OCI-M2 (cell line): ENCODE measurements around the gene GNAZ.
"Not testable (repeated sequence)": the region's sequence is repeated elsewhere in the genome, so short reads cannot be mapped to it uniquely, and the experiment has no call there.

Experiments used
- DNase-seq: peaks from one replicate; lab custom pipeline; 2025; ENCODE audit not compliant: unreplicated experiment; lab: John Stamatoyannopoulos, UW

The GNAZ gene

DNA sequence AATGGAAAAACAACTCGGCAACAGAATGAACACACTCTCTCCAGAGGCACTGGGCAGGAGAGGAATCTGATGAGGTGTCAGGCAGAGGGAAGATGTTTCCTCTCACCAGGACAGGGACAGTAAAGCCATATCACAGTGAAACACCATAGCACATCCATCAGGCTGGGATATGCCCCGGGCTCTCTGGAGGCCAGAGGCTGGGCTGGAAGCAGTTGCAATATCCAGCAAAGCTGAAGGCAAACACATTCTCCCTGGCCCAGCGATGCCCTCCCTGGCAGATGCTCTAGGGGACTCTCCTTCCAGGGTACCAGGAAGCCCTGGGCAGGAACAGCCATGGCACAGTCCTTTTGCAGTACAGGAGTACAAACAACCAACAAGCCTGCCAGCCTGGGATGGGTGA, 60.4 kb downstream of the GNAZ start:
- no peak for DNase-seq

DNA sequence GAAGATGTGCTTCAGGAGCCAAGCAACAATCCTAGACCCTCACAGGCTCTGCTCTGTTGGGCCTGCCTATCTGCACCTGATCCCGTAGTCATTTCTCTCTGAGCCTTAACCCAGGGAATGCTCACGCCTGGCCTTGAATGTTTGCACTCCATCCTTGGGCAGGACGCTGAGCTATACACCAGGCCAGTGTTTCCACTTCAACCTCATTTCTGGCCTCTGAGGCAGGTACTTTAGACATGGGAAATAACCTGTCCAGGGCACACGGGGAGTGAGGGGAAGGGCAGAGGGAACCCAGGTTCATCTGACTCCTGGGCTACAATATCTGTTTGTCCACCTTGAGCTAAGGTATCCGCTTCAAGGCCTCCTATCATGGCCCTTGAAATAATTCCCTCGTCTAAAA, 61.6 kb downstream of the GNAZ start:
- DNase-seq: no peak

DNA sequence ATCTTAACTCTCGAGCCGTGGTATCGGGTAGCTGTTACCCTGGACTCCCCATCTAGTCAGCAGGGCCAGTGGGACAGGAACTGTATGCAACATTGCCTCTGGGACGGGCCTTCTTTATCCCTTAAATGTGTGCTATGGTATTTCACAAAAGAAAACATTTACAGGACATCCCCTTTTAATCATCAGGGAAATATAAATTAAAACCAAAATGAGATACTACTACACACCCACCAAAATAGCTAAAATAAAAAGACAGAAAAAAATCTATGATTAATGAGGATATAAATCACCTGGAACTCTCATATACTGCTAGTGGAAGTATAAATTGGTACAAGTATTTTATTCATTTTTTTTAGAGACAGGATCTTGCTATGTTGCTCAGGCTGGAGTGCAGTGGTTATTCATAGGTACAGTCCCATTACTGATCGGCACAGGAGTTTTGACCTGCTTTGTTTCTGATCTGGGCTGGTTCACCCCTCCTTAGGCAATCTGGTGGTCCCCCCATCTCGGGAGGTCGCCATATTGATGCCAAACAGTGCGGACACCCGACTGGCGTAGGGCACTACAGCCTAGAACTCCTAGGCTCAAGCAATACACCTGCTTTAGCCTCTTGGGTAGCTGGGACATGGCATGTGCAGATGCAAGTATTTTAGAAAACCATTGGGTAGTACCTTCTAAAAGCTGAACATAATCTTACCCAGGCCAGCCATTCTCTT, 62.2 kb downstream of the GNAZ start:
- DNase-seq: no peak

DNA sequence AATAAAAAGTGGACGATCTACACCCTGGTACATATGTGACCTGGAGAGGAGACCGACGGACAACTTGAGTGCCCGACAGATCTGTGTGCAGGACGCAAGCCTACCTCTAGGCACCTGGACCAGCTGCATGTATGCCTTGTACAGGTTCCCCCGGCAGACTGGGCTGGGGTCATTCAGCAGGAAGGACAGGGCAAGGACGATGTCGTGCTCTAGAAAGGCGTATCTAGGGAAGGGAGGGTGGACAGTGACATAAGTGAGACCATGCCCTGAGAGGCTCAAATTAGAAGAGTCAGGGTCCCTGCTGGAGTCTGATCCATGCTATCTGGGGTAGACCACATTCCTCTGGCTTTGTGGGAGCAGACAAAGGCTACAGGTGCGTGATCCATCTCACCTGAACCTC, 63.6 kb downstream of the GNAZ start:
- DNase-seq: no peak

DNA sequence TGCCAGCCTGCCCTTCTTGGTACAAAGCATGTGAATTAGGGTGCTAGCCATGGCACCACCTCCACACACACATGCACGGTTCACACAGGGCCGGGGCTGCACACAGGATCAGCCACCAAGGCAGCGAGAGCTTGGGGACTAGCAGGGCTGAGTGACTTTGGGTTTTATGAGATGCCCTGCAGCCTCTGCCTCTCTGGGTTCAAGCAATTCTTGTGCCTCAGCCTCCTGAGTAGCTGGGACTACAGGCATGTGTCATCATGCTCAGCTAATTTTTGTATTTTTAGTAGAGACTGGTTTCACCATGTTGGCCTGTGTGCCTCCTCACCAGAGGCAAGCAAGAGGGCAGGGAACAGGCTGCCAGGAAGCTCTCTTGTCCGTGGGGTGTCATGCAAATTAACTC, 66.7 kb downstream of the GNAZ start:
- DNase-seq: not testable (repeated sequence)

DNA sequence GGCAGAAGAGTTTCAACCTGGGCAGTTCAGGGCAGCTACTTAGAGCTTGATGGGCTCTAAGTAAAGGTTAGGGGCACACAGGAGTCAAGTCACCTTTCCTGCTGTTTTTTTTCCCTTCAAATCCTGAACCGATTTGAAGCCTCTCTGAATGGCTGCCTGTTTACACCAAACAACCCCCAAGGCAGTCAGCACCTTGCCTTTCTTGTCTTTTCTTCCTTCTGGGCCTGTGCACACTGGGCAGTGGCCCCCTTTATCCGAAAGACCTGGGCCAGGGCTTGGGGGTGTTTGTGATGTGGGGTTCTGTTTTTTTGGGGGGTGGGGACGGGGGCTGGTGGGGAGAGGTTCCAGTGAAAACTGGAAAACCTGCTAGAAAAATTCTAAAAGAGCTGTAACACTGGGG, 67.1 kb downstream of the GNAZ start:
- DNase-seq: no peak

DNA sequence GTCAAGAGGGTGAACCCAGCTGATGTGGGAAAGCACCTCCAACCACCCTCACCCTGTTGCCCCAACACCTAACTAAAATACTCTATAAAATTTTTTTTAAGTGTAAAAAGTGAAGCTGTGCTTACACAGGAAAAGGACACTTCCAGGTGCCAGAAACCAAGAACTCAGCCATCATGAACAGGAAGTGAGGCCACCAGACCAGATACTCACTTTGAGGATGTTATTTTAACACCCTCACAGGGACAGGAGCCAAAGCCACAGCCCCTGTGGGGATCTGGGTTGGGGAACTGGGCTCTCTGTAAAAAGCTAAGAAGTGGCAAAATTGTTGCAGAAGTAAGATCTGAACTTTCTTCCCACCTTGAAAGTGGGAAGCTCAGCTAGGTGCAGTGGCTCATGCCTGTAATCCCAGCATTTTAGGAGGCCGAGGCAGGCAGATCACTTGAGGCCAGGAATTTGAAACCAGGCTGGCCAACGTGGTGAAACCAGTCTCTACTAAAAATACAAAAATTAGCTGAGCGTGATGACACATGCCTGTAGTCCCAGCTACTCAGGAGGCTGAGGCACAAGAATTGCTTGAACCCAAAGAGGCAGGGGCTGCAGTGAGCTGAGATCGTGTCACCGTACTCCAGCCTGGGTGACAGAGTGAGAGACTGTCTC, 67.7 kb downstream of the GNAZ start:
- no peak for DNase-seq

DNA sequence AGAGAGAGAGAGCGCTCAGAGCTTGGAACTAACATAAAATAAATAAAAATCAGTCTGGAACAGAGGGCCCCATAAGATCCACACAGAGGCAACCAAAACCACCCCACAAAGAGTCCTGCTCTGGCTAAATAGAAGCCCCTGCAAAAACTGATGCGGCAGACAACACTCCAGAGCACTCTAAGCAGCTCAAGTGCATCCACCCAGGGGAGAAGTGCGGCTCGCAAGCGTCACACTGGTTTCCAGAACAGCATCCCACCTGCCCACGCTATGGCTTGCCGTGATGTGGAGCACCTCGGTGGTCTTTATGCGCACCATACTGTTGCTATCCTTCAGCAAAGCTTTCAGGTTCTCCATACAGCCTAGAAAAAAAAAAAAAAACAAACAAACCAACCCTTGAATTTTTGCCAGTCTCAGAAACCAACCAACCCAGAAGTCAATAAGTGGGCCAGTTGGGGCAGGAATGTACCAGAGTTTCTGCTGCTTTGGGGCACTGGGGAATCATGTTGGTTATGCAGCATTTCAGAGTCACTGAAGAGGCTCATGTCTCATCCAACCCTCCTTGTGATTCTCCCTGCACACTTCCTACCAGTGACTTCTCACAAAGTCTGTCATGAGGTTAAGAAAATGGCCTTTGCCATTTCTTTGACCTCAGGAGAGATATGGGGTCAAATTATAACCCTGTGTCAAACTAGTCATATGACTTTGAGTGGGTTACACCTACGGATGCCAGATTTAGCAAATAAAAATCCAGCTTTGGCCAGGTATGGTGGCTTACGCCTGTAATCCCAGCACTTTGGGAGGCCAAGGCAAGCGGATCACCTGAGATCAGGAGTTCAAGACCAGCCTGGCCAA, 68.5 kb downstream of the GNAZ start:
- no peak for DNase-seq

DNA sequence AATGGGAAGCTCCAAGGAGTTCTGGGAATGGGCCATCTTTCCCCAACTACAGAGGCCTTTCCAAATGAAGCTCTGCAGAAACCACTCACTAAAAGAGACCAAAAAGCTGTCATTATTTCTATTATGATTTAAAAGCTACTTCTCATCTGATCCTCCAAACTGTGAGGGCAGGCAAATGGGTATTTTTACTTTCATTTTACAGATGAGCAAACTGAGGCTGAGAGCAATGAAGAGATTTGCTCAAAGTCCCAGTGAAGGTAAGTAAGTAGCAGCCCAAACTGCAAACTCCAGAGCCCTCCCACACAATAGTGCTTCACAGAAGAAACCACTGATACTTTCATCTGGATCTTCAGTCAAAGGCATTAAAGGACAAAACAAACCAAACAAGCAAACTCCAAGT, 70.1 kb downstream of the GNAZ start:
- DNase-seq: no peak

DNA sequence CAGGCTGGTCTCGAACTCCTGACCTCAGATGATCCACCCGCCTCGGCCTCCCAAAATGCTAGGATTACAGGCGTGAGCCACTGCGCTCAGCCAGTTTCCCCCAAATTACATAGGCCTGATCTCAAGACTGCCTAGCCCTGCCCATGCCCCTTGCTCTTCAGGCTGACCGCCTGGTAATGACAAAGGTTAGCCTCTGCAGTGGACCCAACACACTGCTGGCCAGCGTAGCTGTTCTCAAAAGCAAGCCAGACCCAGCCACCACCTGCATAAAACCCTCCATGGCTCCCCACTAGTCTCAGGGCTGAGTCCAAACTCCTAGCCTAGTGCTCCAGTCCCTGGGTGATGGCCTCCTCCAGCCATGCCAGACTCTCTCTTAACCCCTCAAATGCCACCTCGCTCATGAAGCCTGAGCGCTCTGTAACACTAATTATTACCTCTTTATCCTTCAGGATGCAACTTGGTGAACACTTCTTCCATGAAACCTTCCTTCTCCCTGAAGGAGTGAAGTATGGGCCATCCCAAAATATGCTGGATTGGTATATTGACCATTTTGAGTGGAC, 72.3 kb downstream of the GNAZ start:
- no peak for DNase-seq

DNA sequence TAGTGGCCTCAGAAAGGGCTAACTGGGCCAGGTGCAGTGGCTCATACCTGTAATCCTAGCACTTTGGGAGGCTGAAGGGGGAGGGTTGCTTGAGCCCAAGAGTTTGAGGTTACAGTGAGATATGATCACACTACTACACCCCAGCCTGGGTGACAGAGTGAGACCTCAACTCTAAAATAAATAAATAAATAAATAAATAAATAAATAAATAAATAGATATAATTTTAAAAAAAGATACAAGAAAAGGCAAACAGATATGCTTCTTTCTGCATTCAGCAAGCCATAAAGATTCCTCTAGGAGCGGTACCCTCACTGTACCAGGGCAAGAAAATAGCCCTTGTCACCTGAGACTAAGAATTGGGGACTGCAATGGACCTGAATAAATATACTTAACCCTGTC, 72.8 kb downstream of the GNAZ start:
- no peak for DNase-seq

DNA sequence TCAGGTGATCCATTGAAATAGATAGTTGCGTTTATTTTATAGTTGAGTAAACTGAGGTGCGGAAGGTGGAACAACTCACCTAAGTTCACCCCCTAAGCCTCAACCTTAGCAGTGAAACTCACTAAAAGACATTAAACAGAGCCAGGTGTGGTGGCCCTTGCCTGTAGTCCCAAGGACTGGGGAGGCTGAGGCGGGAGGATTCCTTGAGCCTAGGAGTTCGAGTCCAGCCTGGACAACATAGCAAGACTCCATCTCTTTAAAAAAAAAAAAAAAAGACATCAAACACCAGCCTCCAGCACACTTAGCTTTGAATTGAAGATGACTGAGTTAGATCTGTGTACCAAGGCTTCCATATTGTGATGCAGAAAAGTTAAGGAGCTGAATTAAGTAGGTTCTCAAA, 74.1 kb downstream of the GNAZ start:
- DNase-seq: no peak

DNA sequence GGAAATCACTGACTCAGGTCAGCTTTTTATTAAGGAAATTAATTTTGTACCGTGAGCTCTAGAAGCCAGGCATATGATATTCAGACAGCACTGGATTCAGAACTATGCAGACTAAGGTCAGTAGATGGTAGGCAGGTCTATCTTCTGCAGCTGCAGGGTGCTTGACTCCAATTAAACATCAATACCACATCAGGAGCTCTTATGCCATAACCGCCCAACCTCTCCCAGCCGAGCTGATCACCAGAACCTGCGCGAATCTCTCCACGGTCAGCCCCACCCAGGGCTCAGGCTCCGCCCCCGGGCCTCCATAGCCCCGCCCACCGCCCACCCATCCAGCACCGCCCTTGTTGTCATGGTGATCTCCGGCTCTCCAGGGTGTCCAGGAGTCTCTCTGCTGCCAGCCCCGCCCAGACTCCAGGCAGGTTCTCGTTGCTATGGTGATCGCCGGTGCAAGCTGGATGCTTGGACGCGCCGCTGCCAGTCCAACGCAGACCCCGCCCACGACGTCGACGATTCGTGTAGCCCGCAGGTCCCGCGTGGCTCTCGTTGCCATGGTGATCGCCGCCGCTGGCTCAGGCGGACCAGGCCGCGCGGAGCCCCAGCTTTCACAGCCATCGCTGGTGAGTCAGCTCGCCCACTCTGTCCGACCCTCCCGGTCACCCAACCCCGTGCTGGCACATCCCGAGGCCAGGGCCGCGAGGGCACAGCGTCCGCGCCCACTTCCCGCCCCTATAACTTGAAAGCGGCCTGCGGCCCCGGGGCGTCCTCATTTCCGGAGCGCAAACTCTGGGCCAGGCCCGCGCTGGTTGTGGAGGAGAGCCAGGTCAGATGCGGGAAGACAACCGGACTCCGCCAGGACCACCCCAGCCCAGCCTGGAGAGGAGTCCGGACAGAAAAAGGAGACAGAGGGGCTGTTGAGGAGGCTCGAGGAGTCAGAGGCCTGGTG, 74.9 kb downstream of the GNAZ start, which contains the start of gene RAB36:
TSS of gene RAB36 (plus strand) at position 546 of the 946 bp plus-strand sequence. CDS start 1,140 bp downstream, outside the sequence.
- no peak for DNase-seq

DNA sequence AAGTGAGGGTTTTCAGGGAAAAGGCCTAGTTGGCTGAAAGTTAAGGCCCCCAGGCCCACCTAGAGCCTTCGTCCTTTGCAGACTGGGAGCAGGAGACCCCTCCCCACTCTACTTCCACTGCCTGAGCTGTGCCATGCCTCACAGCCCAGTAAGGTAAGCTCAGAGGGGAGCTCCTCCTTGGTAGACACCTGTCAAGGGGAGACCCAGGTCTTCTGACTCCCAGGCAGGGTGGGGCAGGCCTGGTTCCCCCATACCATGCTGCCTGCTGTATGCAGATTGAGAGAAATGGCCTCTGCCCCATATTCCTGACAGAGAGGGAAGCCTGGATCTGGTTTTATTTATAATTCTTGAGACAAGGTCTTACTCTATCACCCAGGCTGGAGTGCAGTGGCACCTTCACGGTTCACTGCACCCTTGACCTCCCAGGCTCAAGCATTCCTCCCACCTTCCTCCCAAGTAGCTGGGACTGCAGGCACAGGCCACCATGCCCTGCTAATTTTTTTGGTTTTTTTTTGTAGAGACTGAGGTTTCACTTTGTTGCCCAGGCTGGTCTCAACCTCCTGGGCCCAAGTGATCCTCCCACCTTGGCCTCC, 75.7 kb downstream of the GNAZ start:
- no peak for DNase-seq

DNA sequence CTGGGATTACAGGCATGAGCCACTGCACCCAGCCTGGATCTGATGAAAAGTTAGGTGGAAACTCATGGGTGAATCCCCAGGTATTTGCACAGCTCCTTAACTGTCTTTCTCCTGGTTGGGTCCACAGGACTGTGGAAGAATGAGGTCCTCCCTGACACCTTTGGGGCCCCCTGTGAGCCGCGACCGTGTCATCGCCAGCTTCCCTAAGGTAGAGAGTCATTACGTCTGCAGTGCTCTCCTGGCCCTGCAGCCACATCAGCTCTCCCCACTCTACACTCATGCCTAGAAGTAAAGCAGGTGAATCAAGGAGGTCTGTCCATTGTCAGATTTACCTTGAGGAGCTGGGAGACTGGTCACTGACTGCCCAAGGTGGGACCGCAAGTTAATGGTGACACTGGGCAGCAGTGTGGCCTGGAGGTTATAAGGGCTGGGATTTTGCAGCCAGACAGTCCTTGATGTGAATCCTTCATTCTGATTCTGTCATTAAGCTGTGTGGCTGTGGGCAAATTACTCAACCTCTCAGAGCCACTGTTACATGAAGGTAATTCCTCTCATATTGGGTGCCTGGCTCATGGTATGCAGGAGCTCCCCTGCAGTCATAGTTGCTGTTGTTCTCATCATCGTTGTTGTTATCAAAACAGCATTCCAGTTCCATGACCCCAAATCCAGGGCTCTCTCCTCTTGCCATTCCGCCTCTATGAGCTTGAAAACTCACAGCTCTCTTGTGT, 76.3 kb downstream of the GNAZ start:
- DNase-seq: no peak

DNA sequence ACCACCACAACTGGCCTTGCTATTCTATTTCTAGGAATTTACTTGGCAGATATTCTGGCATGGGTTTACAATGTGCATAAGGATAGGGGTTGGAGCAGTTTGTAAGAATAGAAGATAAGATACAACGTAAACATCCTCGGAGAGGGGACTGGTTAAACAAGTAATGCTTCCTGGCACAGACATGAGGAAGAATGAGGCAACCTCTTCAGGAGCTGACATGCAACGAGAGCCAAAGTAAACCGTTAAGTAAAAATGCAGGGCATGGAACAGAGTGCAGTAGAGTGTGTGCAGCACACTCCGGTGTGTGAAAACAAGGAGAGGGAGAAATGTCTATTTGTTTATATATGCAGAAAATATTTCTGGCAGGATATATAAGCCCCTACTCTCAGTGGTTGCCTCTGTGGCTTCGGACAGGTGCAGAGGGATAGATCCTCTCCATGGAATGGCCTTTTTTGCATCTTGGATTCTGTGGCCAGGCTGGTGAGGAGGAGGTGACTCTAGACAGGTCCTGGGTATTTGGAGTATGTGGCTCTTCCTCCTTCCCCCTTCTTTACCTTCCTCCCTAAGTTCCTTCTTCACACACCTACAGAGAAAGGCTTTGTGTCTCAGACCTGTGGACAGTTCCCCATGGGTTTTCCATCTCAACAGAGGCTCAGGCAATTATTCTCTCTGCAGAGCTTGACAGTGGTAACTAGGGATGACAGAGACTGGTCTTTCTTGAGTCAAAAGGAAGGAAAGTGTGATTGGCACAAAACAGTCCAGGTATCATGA, 77.5 kb downstream of the GNAZ start:
- DNase-seq: no peak

DNA sequence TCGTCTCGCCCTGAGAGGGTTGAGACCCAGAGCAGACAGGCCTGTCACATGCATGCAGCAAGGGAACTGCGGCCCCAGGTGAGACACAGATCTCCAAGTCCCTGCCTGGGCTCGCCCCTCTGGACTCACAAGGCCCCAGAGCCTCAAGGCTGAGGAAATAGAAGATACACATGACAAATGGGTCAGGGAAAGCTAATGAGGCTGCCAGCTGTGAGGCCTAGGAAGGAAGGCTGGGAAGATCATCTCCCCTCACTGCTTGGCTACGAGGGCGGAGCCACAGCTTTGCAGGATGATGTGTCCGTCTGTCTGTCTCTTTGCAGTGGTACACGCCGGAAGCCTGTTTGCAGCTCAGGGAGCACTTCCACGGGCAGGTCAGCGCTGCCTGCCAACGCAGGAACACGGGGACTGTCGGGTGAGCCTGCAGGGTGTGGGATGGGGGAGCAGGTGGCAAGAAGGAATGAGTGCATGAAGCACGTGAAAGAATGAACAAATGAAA, 79.5 kb downstream of the GNAZ start:
- DNase-seq: no peak

DNA sequence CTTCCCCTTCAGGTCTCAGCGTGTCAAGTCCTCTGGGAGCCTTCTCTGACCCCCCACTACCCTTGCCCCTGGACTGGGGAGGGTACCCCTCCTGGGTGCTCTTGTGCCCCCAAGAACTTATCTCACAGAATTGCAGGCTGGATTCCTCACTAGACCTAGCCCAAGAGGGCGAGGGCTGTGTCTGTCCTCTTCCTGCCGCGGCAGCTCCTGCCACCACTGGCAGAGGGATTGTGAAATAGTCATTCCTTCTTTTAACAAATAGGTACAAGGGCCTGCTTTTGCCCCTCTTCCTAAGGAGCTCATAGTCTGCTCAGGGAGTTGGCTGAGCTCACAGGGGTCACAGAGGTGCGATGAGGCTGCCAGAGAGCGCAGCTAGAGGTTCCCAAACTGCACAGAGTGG, 80.4 kb downstream of the GNAZ start:
- no peak for DNase-seq

DNA sequence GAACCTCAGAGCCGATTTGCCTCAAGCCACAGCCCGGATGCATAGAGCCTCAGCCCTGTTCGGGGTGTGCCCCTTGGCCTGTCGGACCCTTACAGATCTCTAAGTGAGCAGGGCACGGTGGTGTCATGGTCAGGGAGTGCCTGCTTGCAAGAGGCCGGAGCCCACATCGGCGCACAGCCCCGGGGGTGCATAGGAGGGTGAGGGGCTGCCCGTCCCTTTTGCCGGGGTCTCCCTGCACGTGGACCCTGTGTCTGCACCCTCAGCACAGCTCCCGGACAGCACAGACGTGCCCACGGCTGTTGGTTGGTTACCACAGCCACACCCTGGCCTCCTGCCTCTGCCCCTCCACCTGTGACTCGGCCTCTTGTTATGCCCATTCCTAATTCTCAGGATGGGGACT, 81.5 kb downstream of the GNAZ start:
- DNase-seq: no peak
